Measurements from ENCODE around the gene PCGF3. TPM values are rescaled to one million over a fixed set of nuclear protein-coding genes. Genes with fewer than 3 reads are reported as not detected.

Gene PCGF3
- total and polyA plus RNA-seq, 9 of the 15 experiments (the other 6 are each of a cell fraction or from before 2014, with no cell fraction given): 2.6 to 46.1 (median 20.3) TPM

- TF ChIP-seq GMEB1 (CRISPR knock-in tag; IDR thresholded peaks at IDR 0.05) (no peak), ZNF77 (CRISPR knock-in tag; IDR thresholded peaks at IDR 0.05) (no peak), ARID1B (IDR thresholded peaks at IDR 0.05) (peak; percentile 32; the same call in 1 of the 2 replicates), FOXP1 (CRISPR knock-in tag; IDR thresholded peaks at IDR 0.05) (peak; percentile 66; the same call in 1 of the 2 replicates), MTA1 (IDR thresholded peaks at IDR 0.05; ENCODE audit: borderline replicate concordance) (0 out of 2 replicates have a peak, but pooled peaks have one; percentile 24), TEAD4 (IDR thresholded peaks at IDR 0.05; ENCODE audit: low read length) (no peak), TEAD4 (CRISPR knock-in tag; IDR thresholded peaks at IDR 0.05; ENCODE audit: borderline replicate concordance) (0 out of 2 replicates have a peak, but pooled peaks have one; percentile 60), POLR2G (IDR thresholded peaks at IDR 0.05; ENCODE audit: low read depth, low read length) (peak; percentile 75), TBP (optimal IDR thresholded peaks at IDR 0.05; ENCODE audit: low read depth, low read length) (peak; percentile 57), TBL1XR1 (IDR thresholded peaks at IDR 0.05; ENCODE audit: low read length in 2 of 2) (0 out of 4 replicates have a peak, but pooled peaks of 1 of the 2 experiments have one; percentile 29), TAF7 (tag; IDR thresholded peaks at IDR 0.05) (0 out of 2 replicates have a peak, but pooled peaks have one; percentile 26), ZFP36 (IDR thresholded peaks at IDR 0.05; ENCODE audit: low read depth, low read length, partially characterized antibody) (no peak), SIRT6 (IDR thresholded peaks at IDR 0.05; ENCODE audit: low read depth, low read length) (no peak), NR3C1 (CRISPR knock-in tag; IDR thresholded peaks at IDR 0.05) (0 out of 2 replicates have a peak, but pooled peaks have one; percentile 49), ZNF384 (IDR thresholded peaks at IDR 0.05; ENCODE audit: low read depth, low read length) (peak; percentile 54; the same call in 1 of the 2 replicates), MAZ (CRISPR knock-in tag; conservative IDR thresholded peaks at IDR 0.05 in 1 of 2, IDR thresholded peaks at IDR 0.05 in 1 of 2) (peak; percentile 41 to 80; a peak in 3 of 4 replicates)
- TF ChIP-seq, protein P1, sequence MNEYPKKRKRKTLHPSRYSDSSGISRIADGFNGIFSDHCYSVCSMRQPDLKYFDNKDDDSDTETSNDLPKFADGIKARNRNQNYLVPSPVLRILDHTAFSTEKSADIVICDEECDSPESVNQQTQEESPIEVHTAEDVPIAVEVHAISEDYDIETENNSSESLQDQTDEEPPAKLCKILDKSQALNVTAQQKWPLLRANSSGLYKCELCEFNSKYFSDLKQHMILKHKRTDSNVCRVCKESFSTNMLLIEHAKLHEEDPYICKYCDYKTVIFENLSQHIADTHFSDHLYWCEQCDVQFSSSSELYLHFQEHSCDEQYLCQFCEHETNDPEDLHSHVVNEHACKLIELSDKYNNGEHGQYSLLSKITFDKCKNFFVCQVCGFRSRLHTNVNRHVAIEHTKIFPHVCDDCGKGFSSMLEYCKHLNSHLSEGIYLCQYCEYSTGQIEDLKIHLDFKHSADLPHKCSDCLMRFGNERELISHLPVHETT (CRISPR knock-in tag; conservative IDR thresholded peaks at IDR 0.05 in 1 of 2, IDR thresholded peaks at IDR 0.05 in 1 of 2): no peak
- TF ChIP-seq, protein P2, sequence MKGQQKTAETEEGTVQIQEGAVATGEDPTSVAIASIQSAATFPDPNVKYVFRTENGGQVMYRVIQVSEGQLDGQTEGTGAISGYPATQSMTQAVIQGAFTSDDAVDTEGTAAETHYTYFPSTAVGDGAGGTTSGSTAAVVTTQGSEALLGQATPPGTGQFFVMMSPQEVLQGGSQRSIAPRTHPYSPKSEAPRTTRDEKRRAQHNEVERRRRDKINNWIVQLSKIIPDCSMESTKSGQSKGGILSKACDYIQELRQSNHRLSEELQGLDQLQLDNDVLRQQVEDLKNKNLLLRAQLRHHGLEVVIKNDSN (CRISPR knock-in tag; IDR thresholded peaks at IDR 0.05): no peak
- TF ChIP-seq, protein P3, sequence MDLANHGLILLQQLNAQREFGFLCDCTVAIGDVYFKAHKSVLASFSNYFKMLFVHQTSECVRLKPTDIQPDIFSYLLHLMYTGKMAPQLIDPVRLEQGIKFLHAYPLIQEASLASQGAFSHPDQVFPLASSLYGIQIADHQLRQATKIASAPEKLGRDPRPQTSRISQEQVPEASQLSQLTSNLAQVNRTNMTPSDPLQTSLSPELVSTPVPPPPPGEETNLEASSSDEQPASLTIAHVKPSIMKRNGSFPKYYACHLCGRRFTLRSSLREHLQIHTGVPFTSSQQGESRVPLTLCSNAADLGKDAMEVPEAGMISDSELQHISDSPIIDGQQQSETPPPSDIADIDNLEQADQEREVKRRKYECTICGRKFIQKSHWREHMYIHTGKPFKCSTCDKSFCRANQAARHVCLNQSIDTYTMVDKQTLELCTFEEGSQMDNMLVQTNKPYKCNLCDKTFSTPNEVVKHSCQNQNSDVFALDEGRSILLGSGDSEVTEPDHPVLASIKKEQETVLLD (IDR thresholded peaks at IDR 0.05): peak; percentile 38; the same call in 1 of the 2 replicates
- TF ChIP-seq, protein P4, sequence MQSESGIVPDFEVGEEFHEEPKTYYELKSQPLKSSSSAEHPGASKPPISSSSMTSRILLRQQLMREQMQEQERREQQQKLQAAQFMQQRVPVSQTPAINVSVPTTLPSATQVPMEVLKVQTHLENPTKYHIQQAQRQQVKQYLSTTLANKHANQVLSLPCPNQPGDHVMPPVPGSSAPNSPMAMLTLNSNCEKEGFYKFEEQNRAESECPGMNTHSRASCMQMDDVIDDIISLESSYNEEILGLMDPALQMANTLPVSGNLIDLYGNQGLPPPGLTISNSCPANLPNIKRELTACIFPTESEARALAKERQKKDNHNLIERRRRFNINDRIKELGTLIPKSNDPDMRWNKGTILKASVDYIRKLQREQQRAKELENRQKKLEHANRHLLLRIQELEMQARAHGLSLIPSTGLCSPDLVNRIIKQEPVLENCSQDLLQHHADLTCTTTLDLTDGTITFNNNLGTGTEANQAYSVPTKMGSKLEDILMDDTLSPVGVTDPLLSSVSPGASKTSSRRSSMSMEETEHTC (IDR thresholded peaks at IDR 0.05): no peak
Observed at GRCh38 chr4:705278-706082, at the start of gene PCGF3 (continued).

All from K562 (cell line).